Heart left ventricle (tissue), 16 donors: ENCODE measurements around the gene PLD4. TPM values are rescaled to one million over a fixed set of nuclear protein-coding genes. Genes with fewer than 3 reads are reported as not detected.

Source experiments
- ATAC-seq, 4 donors: fragments of 200-7000 bp; cut with Tn5 transposase; one replicate each; pipeline ENCODE4 v1.9.1; 2020 to 2022; ENCODE audit warnings: moderate library complexity in 4 of 4, mild to moderate bottlenecking in 3 of 4, moderate number of reproducible peaks in 1 of 4
- DNase-seq, 5 donors: peaks; one replicate each; pipeline ENCODE4 v3.0.0-alpha.2; 2020
- H3K27ac ChIP-seq, 12 donors: fragments of 200-600 bp; sonication (generic) in 4 of 12; one replicate each; pipeline versions ENCODE4 v1.5.0 to v1.8.0; 2016 to 2022; ENCODE audit warnings: mild to moderate bottlenecking in 2 of 12
- H3K27me3 ChIP-seq, 9 donors: fragments of 200-600 bp; sonication (generic) in 2 of 9; one replicate each; pipeline versions ENCODE4 v1.5.1 to v1.8.0; 2016 to 2022; ENCODE audit warnings: mild to moderate bottlenecking in 3 of 9
- H3K36me3 ChIP-seq, 9 donors: fragments of 200-600 bp; sonication (generic) in 2 of 9; one replicate each; pipeline versions ENCODE4 v1.5.0 to v1.8.0; 2018 to 2022; ENCODE audit warnings: mild to moderate bottlenecking in 2 of 9
- H3K4me1 ChIP-seq, 12 donors: fragments of 200-600 bp; sonication (generic) in 4 of 12; one replicate each; pipeline versions ENCODE4 v1.5.0 to v1.8.0; 2016 to 2022; ENCODE audit warnings: mild to moderate bottlenecking in 3 of 12
- H3K4me3 ChIP-seq, 12 donors: fragments of 200-600 bp; sonication (generic) in 4 of 12; one replicate each; pipeline versions ENCODE4 v1.5.0 to v1.8.0; 2017 to 2022; ENCODE audit warnings: mild to moderate bottlenecking in 9 of 12, moderate library complexity in 4 of 12
- H3K9me3 ChIP-seq, 12 donors: fragments of 200-600 bp; sonication (generic) in 4 of 12; one replicate each; pipeline versions ENCODE4 v1.5.0 to v1.8.0; 2016 to 2022; ENCODE audit warnings: mild to moderate bottlenecking in 1 of 12
- CTCF ChIP-seq, 12 donors: fragments of 200-600 bp; sonication (generic) in 4 of 12; IDR thresholded peaks; one replicate each; pipeline versions ENCODE4 v1.5.0 to v1.8.0; 2018 to 2022; ENCODE audit warnings: antibody characterized with exemption in 12 of 12, mild to moderate bottlenecking in 5 of 12
- POLR2A ChIP-seq, 2 donors: fragments of 450-650 bp; IDR thresholded peaks; one replicate each; pipeline ENCODE4 v1.6.1; 2017; ENCODE audit warnings: antibody characterized with exemption in 2 of 2, mild to moderate bottlenecking in 2 of 2, moderate library complexity in 2 of 2
- WGBS, 4 donors: extraction: QIAGEN DNeasy Blood & Tissue Kit in 2 of 4; methylation state at CpG; one replicate each; pipeline versions ENCODE4 v1.1.5 to v1.1.7; 2013 to 2018; 5-methylcytosine and 5-hydroxymethylcytosine counted together
- intact Hi-C, 10 donors: fragments of 100-400 bp; cut with DNase I; formaldehyde crosslinking; loops; one replicate each; pipeline versions ENCODE4 v1.11.1 to v1.14.2; 2022
- polyA plus RNA-seq, 2 donors: library from polyadenylated mRNA; stranded (reverse); fragments of 200-250 nt; gene quantifications; one replicate each; pipeline ENCODE4 v1.2.3, GENCODE V29; 2013
- total RNA-seq, 9 donors: library from RNA; depleted of rRNA in 2 of 9; stranded (reverse); fragments of >200 nt in 2 of 9; fragmentation: NEBNext Ultra II Directional in 3 of 9; extraction: Animal tissue kit (Norgen Biotek cat#: 25700) in 3 of 9; gene quantifications; one replicate each; pipeline versions ENCODE4 v1.1.0 to v1.2.4, GENCODE V29; 2016 to 2023
- donor health status: ischemic (EF 13 %, LVEDD 7.1; RV severe dilation, severe dysfunction).
- donor health status: healthy with polysubstance abuse.
- donor health status: DM: no; HTN: yes; CAD: no.
- donor health status: DM: no; HTN: no; CAD: no.
- donor health status: ischemic (EF 25% LVEDD 6.9; RV normal size, moderate dysfunction).
- donor health status: ischemic (EF 25% LVEDD 5.7; RV mildly dilated, moderate dysfunction).
- donor health status: healthy.
- donor health status: DM: yes; HTN: yes; CAD: no.
- donor health status: ischemic (EF 35%, LVEDD 5.7; RV mildly dilated, moderate dysfunction).
- donor health status: nonischemic (EF 11% LVEDD 7.7; RV severe dilation, severe dysfunction).
- donor health status: DM: yes; HTN: yes; CAD: no.
- donor health status: PGD.
- donor health status: ischemic (EF 29% LVEDD 5.4; RV normal size, mild dysfunction).
- donor health status: nonischemic (EF 23%, LVEDD 6.1; RV moderate dilation, normal function).

The PLD4 gene
- total and polyA plus RNA-seq, 11 donors = 0.12 to 1.5 (median 0.33) TPM; not detected in 5

- TF ChIP-seq POLR2A (IDR thresholded peaks at IDR 0.05) (no peak), CTCF (IDR thresholded peaks at IDR 0.05) (no peak)
- peak in 1 of 5 donors; percentile 18 for DNase-seq
- Histone ChIP-seq H3K27me3 (peaks cover 0 to 17% (median 0%) of the 10 kb centered on the region in 9 donors), H3K9me3 (no peaks in the 10 kb centered on the region), H3K4me3 (no peak overlapping the region), H3K27ac (no peak overlapping the region), H3K36me3 (no peaks in the 10 kb centered on the region), H3K4me1 (no peaks in the 10 kb centered on the region)
- intact Hi-C loops = no loop called here
- ATAC-seq = no peak
- WGBS, 4 donors = 80 to 90% (median 88%) methylated on average over 13 of the region's 13 CpGs
These were observed 28.4 kb downstream of the PLD4 start for GRCh38 chr14:104953097-104953496.

- DNase-seq (peak in 2 of 5 donors; percentile 21 to 54), ATAC-seq (no peak)
- intact Hi-C loops = no loop called here
- WGBS, 4 donors = 88 to 93% (median 91%) methylated on average over 25 to 26 of the region's 26 CpGs
- no peak overlapping the region for H3K4me3 ChIP-seq
- H3K27ac ChIP-seq = no peak overlapping the region
- TF ChIP-seq POLR2A (IDR thresholded peaks at IDR 0.05) = no peak
- H3K9me3 ChIP-seq = no peaks in the 10 kb centered on the region
- peaks cover 0 to 17% (median 0%) of the 10 kb centered on the region in 9 donors for H3K27me3 ChIP-seq
- H3K36me3 ChIP-seq = no peaks in the 10 kb centered on the region
- no peaks in the 10 kb centered on the region for H3K4me1 ChIP-seq
These were observed 29.4 kb downstream of the PLD4 start for GRCh38 chr14:104953896-104954656.

- Histone ChIP-seq H3K27ac (no peak overlapping the region), H3K27me3 (peaks cover 0 to 17% (median 0%) of the 10 kb centered on the region in 9 donors), H3K36me3 (no peaks in the 10 kb centered on the region), H3K4me1 (no peaks in the 10 kb centered on the region), H3K4me3 (no peak overlapping the region), H3K9me3 (no peaks in the 10 kb centered on the region)
- peak in 2 of 5 donors; percentile 8 to 61 for DNase-seq
- intact Hi-C loops = no loop called here
- peak in 1 of 4 donors; percentile 16 for ATAC-seq
- 71 to 89% (median 86%) methylated on average over 13 of the region's 13 CpGs for WGBS, 4 donors
- no peak for TF ChIP-seq POLR2A (IDR thresholded peaks at IDR 0.05)
- TF ChIP-seq CTCF (IDR thresholded peaks at IDR 0.05) = no peak
These were observed 30.2 kb downstream of the PLD4 start for GRCh38 chr14:104954746-104955395.

- intact Hi-C loops = no loop called here
- no peak overlapping the region for H3K4me3 ChIP-seq
- H3K36me3 ChIP-seq = no peaks in the 10 kb centered on the region
- WGBS, 4 donors = 95 to 100% (median 95%) methylated on average over 3 of the region's 3 CpGs
- H3K9me3 ChIP-seq = no peaks in the 10 kb centered on the region
- H3K4me1 ChIP-seq = no peaks in the 10 kb centered on the region
- H3K27ac ChIP-seq = no peak overlapping the region
- DNase-seq = no peak
- ATAC-seq = peak in 1 of 4 donors; percentile 21
- peaks cover 0 to 17% (median 0%) of the 10 kb centered on the region in 9 donors for H3K27me3 ChIP-seq
- TF ChIP-seq POLR2A (IDR thresholded peaks at IDR 0.05) (no peak), CTCF (IDR thresholded peaks at IDR 0.05) (no peak)
These were observed 30.7 kb downstream of the PLD4 start for GRCh38 chr14:104955396-104955770.
